Activated CD8-positive, alpha-beta memory T cell treated with anti-CD3 and anti-CD28 coated beads, Interleukin-2, amount 50 U/mL, for 1 hour (primary cell): ENCODE data around the gene GOLM1.

ENCODE experiments used
- DNase-seq: peaks from one replicate; pipeline ENCODE4 v3.0.0-alpha.2; 2020; ENCODE audit errors: extremely low read depth

The GOLM1 gene

DNA sequence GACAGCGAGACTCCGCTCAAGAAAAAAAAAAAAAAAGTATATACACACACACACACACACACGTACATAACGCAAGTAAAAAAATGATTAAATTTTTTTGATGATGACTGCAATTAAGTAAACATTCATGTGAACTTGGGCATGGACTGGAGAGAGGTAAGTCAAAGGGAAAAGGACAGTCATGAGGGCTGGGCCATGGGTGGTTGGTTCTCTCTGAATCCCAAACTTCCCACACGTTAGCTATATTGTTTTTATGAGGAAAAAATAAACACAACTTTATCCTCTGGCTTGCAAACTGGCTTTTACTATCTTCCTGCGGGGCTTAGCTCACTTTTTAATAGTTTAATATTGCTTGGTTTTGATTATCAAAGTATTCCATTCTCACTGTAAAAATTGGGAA lies 53.7 kb downstream of the GOLM1 start:
- no peak for DNase-seq

DNA sequence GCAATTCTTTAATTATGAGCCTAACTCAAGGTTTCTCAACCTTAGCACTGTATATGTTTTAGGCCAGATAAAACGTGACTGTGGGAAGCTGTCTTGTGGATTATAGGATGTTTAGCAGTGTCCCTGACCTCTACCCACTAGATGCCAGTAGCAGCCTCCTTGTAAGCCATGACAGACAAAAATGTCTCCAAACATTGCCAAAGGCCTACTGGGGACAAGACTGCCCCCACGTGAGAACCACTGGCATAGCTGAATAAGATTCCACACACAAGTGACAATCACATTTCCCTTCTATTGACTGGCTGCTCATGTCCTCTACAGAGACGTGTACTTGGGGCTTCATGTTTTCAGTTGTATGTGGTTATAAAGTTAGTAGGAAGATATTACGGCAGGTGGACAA lies 55.4 kb downstream of the GOLM1 start:
- DNase-seq: no peak

DNA sequence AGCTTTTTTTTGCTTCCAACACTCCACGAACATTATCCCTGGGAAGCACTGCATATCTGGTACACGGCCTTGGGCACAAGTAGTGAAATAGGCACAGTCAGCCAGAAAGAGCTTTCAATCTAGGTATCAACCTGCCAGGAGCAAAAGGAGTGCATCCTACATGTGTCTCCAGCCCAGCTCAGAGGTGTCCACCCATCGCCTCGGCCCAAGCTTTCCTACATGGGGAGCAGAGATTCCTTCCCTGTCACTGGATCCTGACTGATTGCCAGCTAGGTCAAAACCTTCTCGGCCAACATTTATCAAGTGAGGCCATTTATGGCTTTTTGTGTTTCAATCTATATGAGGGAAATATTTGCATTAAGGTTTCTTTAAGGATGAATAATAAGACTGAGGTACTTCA lies 55.8 kb downstream of the GOLM1 start:
- DNase-seq: no peak

DNA sequence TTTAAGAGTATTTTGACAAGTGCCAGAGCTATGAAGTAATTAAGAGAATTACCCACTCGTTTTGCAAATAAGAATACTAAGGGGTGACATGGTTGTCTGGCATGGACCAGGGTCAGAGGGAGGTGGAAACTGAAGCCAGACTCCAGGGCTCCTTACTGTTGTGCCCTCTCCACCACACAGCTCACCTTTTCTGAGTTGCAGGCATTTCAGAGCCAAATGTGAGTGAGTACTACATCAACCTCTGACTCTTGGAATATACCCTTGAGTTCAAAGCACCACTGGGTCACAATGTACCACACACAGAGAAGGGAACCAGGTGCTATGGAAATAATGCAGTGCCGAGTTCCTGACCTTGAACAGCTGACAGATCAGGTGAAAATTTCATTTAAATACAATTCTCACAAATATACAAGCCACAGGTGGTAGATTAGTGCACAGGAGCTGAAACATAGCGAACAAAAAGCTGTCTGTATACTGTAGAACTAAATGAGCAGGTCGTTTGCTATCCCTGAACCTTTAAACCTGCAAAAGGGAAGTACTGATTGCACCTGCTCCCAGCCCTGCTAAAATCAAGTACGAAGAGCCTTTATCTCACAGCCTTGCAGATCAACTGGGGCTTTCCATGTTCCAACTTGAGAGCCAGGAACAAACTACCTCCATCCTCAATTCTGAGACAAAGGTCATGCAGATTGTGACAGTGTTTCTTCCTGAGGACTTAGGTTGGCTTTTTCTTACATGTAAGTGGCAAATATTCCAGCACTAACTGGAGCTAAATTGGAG lies 57.0 kb downstream of the GOLM1 start:
- no peak for DNase-seq

DNA sequence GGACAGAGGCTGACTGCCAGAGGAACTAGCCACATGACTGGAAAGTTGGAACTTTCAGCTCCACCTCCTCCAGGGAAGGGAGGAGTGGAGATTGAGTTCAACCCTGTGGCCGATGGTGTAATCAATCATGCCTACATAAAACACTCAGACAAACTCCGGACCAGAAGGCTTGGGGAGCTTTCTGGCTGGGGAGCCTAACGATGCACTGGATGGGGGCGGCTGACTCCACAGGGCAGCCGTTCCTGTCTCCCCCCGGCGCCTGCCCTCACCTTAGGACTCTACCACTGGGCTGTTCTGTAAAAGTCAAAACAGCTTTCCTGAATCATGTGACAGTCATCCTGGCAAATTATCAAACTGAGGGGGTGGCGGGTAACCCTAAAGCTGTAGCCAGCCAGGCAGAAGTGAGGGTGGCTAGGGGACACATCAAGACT lies 58.0 kb downstream of the GOLM1 start:
- DNase-seq: no peak

DNA sequence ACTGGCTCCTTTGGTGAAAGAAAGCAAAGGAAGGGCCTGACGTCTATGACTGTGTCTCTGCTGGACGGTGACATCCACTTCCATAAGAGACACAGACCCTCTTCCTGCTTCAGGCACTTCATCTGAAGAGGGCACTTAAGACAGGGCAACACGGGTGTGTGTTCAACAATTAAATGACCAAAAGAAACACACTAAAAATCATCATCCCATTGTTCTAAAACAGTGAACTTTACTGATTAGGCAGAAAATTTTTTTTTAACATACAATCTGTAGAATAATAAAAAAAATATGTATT lies 58.5 kb downstream of the GOLM1 start:
- DNase-seq: no peak

DNA sequence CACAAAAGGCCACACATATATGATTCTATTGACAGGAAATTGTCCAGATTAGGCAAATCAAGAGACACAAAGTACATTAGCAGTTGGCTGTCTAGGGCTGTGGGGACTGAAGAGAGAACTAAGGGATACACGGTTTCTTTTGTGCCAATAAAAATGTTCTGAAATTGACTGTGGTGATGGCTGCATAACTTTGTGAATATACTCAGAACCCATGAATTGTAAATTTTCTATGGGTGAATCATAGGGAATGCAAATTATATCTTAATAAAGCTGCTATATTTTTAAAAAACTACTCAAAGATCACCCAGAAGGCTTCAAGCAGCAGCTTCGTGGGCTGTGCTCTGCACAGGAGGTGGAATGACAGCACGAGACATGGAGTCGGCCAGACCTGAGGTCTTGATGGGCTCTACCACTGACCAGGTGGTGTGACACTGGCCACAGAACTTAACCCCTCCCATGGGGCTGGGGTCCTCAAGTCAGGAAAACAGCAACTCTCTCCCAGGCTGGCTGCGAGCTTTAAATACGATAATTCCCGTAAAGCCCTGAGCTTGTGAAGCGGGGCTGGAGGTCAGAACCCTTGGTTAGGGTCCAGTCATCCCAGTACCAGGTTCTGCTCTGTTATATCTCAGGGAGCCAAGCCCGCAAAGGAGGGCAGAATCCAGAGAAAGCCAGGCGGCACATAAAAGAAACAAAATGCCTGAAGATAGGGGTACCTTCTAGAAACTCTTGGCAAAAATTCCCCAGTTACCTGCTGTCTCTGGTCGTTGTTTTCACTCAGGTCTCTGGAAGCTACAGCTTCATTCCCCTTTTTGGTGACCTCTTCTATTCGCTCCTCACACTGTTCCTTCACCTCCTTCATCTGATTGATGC lies 59.1 kb downstream of the GOLM1 start:
- DNase-seq: no peak

DNA sequence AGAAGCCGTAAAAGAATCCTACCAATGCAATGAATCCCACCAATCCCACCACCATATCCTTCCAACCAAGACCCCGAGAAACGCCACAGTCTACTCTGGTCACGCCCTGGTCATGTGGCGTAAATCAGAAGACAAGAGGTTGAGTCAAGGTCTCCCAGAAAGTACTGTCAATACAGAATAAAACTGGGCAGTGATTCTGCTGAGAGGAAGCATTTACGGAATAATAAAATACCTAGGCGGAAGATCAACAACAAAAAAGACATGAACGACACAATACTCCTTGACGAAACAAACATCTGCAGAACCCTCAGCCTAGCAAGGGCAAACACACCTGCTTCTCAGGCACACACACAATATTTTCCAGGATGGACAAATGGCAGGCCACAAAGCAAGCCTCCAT lies 62.8 kb downstream of the GOLM1 start:
- no peak for DNase-seq

DNA sequence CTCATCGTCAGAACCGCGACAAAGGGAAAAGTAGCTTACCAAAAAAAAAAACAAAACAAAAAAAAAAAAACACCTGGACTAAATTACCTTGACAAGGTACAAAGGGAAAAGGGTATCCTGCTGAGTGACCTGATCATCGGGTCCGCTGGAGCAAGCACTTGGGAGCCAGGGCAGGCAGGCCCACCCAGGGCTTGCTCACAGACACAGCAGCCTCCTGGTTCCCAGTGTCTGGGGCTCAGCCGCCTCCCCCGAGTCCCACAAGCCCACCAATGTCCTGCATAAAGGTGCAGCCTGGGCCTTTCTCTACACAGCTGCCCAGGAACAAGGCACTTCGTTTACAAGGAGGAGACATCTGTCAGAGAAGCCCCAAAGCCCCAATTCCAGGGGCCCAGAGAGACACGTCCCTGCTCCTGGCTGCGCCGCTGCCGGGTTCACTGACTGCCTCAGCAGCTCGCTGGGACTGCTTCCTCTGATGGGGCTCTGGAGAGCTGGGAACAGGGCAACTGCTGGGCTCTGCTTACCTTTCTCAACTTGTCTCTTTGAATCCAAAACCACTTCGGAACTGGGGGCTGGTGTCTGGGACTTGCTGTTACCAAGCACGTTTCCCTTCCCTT lies 63.4 kb downstream of the GOLM1 start:
- no peak for DNase-seq

DNA sequence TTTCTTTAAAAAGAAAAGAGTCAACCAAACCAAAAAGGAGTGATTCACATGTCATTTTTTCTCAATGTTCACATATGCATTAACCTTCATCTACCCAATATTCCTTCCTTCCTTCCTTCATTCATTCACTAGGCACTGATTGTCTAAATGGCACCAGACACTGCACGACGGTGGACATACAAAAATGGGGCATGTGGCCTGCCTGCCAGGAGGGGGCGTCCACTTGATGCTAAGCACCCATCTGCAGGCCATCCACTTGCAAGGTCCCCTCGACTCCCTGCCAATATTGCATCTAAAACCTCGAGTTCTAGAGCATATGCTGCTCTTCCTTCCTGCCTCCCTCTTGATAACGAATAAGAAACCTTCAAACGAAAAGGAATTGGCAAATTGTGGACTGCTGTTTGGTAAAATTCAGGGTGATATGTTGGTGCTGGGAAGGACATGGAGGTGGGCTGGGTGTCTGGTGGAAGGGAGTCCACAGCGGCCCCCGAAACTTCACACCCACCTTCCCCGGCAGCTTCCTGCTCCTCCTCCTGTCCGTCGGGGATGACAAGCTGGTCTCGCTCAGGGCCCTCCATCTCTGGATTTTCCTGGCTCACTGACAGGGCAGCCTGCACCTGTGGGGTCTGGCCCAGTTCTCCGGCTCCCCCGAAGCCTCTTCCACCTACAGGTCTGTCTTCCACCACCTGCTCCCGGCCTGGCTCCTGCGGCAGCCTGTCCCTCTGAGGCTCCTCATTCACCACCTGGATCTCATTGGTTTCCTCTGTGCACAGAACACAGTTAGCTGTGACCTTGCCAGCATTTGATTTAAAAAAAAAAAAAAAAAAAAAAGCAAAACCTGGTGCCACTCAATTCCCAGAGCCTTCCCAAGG lies 64.3 kb downstream of the GOLM1 start:
- DNase-seq: no peak

DNA sequence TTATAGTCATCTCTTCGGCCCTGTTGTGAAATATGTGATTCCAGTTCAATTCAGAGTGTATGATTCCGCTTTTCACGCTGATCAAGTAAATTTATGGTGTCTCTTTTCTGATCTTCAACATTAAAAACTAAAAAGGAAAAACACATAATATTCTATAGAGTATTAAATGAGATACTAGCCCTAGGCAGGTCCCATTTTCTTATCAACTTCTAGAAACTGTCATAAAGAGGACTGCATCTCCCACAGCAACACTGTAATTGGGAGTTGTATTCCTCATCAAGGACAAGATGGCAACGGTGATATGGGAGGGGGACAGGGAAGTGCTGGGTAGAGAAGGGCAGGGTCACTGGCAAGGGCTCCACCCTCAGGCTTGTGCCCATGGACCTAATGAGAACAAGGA lies 71.6 kb downstream of the GOLM1 start:
- DNase-seq: no peak

DNA sequence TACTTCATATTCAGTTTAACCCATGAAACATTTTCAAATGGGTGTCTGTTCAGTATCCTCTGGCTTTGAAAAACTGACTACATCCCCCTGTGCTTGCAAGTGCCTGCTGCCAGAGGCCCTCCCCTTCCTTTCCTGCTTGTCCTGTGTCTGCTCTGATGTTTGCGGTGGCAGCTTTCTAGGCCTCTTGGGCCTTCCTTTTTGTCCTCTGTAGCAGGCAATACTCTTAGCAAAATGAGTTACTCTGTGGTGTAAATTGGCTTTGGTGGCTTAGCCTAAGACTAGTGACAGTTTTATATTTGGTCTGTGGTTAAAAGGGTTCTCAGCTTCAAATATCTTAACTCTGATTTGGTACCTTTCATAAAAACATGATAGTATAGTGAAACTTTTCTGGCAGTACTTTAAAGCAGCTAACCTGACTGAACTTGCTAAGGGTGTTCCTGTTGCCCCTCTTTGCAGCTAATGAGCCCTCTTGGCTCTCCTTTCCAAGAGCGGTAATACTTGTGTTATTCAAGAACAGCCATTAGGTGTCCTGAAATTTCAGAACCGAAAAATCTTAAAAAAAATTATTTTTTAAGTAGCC lies 76.6 kb downstream of the GOLM1 start:
- no peak for DNase-seq

DNA sequence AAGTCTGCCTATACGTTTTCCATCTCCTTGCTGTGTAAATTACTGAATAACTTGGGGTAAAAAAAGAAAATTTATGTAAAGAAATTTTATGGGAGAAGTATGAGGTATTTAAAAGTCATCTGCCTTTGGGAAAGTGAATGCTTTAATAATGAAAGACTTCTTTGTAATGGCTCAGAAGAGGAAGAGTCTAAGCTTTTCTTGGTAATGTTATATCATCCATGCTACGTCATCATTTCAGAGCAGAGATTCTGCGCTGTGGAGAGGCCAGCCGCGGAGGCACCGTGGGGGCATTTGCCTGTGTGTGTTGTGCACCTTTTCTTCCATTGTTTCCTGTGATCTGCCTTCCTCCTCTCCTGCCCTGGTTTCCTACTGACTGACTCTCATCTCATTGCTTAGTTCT lies 78.2 kb downstream of the GOLM1 start:
- no peak for DNase-seq

DNA sequence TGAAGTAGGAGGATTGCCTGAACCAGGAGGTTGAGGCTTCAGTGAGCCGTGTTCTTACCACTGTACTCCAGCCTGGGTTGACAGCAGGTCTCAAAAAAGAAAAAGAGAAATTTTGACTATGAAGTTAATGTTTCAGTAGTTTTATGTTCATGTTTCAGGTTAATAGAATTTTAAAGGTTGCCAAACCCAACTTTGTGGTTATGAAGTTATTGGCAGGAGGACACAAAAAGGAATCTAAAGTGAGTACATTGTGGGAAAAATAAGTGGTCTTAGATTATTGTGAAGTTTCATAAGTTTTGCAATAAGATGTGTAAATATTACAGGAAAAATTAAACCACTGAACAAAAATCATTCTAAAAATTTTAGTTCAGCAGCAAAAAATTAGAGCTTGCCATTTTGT lies 78.6 kb downstream of the GOLM1 start:
- no peak for DNase-seq

DNA sequence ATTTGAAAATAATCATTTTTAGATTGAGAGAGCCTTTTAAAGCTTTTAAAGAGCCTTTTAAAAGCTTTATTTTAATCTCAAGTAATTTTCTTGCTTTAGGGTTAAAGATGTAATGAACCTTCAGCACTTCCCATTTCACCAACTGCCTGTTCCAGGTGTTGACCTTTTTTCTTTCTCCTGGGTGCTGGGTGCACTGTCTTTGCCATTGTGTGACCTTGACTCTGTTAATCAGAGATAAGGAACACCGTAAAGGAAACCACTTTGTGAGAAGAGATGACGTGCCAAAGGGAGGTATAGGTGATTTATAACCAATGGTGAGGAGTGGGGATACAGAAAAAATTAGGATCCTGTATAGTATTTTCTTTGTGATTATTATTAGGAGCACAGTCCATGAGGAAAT lies 90.2 kb downstream of the GOLM1 start:
- DNase-seq: no peak

DNA sequence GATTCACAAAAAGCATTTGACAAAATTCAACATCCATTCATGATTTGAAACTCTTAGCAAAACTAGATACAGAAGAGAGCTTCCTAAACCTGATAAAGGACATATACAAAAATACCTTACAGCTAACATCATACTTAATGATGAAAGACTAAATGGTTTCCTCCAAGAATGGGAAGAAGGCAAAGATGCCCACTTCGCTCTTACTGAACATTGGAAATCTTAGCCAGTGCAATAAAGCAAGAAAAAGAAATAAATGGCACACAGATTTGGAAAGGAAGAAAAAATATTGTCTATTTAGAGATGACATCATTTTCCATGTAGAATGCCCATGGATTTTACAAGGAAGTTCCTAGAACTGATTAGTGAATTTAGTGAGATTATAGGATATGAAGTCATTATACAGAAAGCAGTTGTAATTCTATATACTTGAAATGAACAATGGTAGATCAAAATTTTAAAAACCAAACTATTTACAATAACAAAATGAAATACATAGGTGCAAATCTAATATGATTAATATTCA lies 94.0 kb downstream of the GOLM1 start:
- no peak for DNase-seq

DNA sequence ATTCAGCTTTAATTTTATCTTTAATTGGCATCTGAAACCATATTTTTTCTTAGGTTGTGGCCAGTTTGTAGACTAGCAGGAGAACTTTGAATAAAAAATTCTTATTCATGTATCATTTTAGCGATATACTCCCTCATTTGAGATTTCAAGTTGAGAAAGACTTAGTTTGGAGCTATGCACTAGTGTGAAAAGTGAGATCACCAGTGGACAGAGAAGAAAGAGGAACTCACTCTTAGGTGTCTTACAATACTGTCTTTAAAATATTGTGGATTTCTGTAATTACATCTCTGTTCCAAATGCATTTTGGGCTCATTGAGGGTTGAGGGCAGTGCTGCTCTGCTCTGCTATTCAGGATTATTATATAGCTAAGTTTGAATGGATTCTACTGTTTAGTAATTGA lies 103.8 kb downstream of the GOLM1 start:
- DNase-seq: no peak

DNA sequence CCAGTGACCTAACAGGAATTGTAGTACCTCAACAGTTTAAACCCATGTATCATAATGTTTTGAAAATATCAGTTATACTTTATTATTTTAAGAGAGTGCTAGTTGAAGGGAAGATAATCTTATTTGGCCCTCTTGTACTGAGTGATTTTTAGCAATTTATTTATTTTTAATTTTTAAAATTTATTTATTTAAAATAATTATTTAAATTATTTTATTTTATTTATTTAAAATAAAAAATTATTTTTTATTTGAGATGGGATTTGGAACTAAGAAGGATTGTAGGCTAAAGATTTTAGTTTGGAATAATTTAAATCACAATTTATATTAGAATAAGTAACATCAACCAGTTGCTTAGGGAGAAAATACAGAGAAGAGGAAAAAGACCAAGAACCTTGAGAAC lies 104.3 kb downstream of the GOLM1 start:
- DNase-seq: no peak

DNA sequence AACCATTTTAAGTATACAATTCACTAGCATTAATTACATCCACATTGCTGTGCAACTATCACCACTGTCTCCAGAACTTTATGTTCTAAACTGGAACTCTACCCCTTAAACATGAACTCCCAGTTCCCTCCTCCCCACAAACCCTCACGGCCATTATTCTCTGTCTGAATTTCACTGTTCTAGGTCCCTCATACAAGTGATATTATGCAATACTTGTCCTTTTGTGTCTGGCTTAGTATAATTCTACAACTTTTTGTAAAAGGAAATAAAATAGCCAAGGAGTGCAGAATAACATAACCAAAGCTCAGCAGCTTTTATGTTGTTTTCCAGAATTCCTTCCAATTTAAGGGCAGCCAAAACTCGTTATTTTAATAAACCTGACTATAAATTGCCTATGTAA lies 105.2 kb downstream of the GOLM1 start:
- DNase-seq: no peak

DNA sequence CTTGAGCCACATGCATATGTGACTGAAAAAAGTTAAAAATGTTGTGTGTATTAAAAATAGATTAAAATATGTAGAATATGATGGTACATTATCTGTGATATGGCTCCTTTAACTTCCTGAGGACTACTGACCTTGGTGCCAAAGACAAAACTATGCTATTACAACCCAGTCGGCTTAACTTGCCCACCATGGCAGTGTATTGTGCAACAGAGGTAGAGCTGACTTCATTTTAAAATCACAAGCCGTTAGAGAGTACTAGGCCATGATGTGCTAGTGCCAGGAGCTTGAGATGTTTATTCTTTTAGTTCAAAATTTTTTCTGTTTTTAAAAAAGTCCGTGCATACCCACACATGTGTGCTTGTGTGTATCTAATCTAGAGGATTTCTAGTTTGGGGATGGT lies 112.1 kb downstream of the GOLM1 start:
- no peak for DNase-seq

DNA sequence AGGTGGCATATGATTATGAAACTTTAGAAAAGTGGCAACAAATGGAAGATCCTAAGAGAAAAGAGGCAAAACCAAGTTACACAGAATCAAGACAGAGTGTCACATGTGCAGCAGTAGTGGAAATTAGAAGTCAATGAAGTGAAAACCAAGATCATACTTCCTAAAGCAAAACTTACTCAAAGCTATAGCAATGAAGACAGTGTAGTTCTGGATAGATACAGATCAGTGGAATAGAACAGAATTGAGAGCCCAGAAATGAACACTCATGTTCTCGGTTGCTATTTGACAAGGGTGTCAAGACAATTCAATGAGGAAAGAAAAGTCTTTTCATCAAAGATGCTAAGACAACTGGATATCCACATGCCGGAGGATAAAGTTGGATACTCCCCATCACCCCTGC lies 114.9 kb downstream of the GOLM1 start:
- DNase-seq: no peak
